Type B pancreatic cell (in vitro differentiated cells): ENCODE results near the gene ANTXR2. TPM values are rescaled to one million over a fixed set of nuclear protein-coding genes. Genes with fewer than 3 reads are reported as not detected.

ENCODE experiments used
- DNase-seq: peaks from one replicate; pipeline ENCODE4 v3.0.0; 2021; ENCODE audit warnings: mixed read lengths; ENCODE audit not compliant: unreplicated experiment; ENCODE audit errors: extremely low spot score
- H3K27ac Mint-ChIP-seq: 2 replicates; pipeline ENCODE4 v1.8.0; 2021; ENCODE audit warnings: mild to moderate bottlenecking, mixed read lengths
- H3K27me3 Mint-ChIP-seq: 2 replicates; pipeline ENCODE4 v1.8.0; 2021; ENCODE audit warnings: mixed read lengths
- H3K36me3 Mint-ChIP-seq: 2 replicates; pipeline ENCODE4 v1.8.0; 2021; ENCODE audit warnings: mixed read lengths
- H3K4me1 Mint-ChIP-seq: one replicate; pipeline ENCODE4 v1.8.0; 2021; ENCODE audit warnings: mixed read lengths; ENCODE audit not compliant: unreplicated experiment
- H3K4me3 Mint-ChIP-seq: 2 replicates; pipeline ENCODE4 v1.8.0; 2021; ENCODE audit warnings: mild to moderate bottlenecking, mixed read lengths
- H3K9me3 Mint-ChIP-seq: 2 replicates; pipeline ENCODE4 v1.8.0; 2021; ENCODE audit warnings: mixed read lengths
- total RNA-seq: library from RNA; stranded (reverse); gene quantifications from 2 replicates; pipeline ENCODE4 v1.2.1, GENCODE V29; 2021; ENCODE audit warnings: low replicate concordance
- TF ChIP-seq, protein P1 (sequence below): fragments of 200-600 bp; sonication (generic); conservative IDR thresholded peaks from 2 replicates; pipeline ENCODE4 v1.5.0; 2021; ENCODE audit warnings: antibody characterized with exemption, mild to moderate bottlenecking

Gene ANTXR2
- total RNA-seq, 1 donor from 2014 or later = 30.4 TPM

DNA sequence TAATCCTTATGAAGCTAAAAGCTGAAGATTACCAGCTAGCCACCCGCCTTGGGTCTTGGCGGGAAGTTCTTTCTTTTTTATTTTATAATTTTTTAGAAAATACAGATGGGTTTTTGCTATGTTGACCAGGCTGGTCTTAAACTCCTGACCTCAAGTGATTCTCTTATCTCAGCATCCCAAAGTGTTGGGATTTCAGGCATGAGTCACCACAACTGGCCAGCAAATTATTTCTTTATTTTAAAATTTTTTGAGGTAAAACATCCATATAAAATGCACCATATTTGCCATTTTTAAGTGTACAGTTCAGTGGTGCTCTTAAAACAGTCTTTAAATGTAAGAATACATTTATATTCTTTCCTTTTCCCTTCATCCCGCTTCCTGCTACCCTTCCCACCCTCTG lies 40.6 kb upstream of the ANTXR2 start:
- Mint-ChIP-seq H3K4me1 (no peaks in the 10 kb centered on the region), H3K9me3 (peaks cover 8% of the 10 kb centered on the region), H3K4me3 (no peak overlapping the region), H3K36me3 (no peaks in the 10 kb centered on the region), H3K27me3 (peaks cover 11% of the 10 kb centered on the region), H3K27ac (no peak overlapping the region)
- no peak for DNase-seq
- TF ChIP-seq, protein P1, sequence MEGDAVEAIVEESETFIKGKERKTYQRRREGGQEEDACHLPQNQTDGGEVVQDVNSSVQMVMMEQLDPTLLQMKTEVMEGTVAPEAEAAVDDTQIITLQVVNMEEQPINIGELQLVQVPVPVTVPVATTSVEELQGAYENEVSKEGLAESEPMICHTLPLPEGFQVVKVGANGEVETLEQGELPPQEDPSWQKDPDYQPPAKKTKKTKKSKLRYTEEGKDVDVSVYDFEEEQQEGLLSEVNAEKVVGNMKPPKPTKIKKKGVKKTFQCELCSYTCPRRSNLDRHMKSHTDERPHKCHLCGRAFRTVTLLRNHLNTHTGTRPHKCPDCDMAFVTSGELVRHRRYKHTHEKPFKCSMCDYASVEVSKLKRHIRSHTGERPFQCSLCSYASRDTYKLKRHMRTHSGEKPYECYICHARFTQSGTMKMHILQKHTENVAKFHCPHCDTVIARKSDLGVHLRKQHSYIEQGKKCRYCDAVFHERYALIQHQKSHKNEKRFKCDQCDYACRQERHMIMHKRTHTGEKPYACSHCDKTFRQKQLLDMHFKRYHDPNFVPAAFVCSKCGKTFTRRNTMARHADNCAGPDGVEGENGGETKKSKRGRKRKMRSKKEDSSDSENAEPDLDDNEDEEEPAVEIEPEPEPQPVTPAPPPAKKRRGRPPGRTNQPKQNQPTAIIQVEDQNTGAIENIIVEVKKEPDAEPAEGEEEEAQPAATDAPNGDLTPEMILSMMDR = no peak

DNA sequence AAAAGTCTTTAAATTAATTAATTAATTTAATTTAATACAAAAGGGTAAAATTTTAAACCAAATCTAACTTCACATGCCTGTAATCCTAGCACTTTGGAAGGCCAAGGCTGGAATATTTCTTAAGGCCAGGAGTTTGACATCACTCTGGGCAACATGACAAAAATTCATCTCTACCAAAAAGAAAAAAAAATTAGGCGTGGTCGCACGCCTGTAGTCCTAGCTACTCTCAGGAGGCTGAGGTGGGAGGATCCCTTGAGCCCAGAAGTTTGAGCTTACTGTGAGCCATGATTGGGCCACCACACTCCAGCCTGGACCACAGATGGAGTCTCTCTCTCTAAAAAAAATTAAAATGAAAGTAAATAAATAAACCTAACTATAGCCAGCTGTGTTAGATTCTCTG lies 39.2 kb upstream of the ANTXR2 start:
- Mint-ChIP-seq H3K27ac (no peak overlapping the region), H3K9me3 (peaks cover 4% of the 10 kb centered on the region), H3K36me3 (no peaks in the 10 kb centered on the region), H3K4me1 (no peaks in the 10 kb centered on the region), H3K4me3 (no peak overlapping the region), H3K27me3 (peaks cover 3% of the 10 kb centered on the region)
- no peak for DNase-seq
- TF ChIP-seq, protein P1 = no peak

DNA sequence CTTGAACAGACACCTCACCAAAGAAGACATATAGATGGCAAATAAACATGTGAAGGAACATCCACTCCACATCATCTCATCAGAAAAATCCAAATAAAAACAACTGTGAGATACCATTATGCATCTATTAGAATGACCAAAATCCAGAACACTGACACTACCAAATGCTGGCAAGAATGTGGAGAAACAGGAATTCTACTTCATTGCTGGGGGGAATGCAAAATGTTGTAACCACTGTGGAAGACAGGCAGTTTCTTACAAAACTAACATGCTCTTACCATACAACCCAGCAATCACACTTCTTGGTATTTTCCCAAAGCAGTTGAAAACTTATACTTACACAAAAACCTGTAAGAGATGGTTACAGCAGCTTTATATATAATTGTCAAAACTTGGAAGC lies 38.2 kb upstream of the ANTXR2 start:
- Mint-ChIP-seq H3K27ac (no peak overlapping the region), H3K27me3 (peaks cover under 1% of the 10 kb centered on the region), H3K36me3 (no peaks in the 10 kb centered on the region), H3K4me3 (no peak overlapping the region), H3K9me3 (peaks cover 6% of the 10 kb centered on the region), H3K4me1 (no peaks in the 10 kb centered on the region)
- no peak for DNase-seq
- TF ChIP-seq, protein P1 = no peak

DNA sequence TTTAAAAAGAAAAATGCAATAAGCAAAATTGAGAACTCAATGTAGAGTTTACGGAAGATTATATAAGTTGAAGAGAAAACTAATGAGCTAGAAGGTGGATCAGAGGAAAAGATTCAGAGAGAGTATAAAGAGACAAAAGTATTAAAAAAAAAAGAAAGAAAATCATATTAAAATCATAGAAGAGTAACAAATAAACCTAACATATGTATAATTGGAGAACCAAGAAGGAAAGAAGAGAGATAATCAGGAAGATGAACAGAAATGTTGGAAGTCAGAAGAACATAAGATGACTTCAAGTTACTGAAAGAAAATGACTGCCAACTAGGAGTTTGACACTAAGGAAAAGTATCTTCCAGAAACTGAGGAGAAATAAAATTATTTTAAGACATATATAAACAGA lies 34.3 kb upstream of the ANTXR2 start:
- DNase-seq = no peak
- no peaks in the 10 kb centered on the region for H3K36me3 Mint-ChIP-seq
- H3K4me1 Mint-ChIP-seq = no peaks in the 10 kb centered on the region
- no peak overlapping the region for H3K4me3 Mint-ChIP-seq
- H3K9me3 Mint-ChIP-seq = peaks cover 6% of the 10 kb centered on the region
- no peaks in the 10 kb centered on the region for H3K27me3 Mint-ChIP-seq
- TF ChIP-seq, protein P1 = no peak
- no peak overlapping the region for H3K27ac Mint-ChIP-seq

DNA sequence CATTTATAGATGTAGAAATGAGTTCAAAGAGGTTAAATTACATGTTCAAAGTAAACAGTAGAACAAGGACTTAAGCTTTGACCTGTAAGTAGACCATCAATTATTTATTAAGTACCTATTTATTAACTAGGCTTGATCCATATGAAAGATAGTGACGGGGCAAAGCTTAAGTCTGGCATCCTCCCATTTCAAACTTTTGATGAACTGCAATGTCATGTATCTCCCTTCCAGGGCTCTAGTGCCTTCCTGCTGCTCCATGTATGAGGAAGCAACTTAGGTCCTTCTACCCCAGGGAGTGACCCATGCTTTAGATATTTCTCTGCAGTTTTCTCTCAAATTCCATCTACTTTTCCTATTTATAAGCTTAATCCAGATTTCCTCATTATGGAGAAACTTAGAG lies 31.9 kb upstream of the ANTXR2 start:
- TF ChIP-seq, protein P1 = no peak
- no peak overlapping the region for H3K27ac Mint-ChIP-seq
- H3K27me3 Mint-ChIP-seq = no peaks in the 10 kb centered on the region
- peaks cover 6% of the 10 kb centered on the region for H3K9me3 Mint-ChIP-seq
- no peak overlapping the region for H3K4me3 Mint-ChIP-seq
- H3K4me1 Mint-ChIP-seq = no peaks in the 10 kb centered on the region
- no peak for DNase-seq
- no peaks in the 10 kb centered on the region for H3K36me3 Mint-ChIP-seq

DNA sequence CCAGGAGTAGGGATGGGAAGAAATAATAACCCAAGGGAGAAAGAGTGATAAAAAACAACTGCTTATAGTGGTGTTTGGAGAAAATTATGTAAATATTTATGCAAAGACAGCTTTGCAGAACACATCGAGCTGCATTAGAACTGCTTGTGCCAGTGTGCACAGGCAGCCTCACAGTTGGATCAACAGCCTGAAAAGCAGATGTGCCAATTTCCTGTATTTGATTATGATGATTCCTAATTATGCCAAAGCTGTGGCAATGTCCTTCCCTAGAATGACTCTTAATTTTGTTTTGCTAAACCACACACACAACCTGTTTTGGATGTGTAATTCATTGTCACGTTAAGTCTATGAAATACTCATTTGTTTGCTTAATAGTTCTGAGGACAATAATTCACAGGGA lies 30.6 kb upstream of the ANTXR2 start:
- no peaks in the 10 kb centered on the region for H3K36me3 Mint-ChIP-seq

More for the DNA sequence above, 30.6 kb upstream of the ANTXR2 start:
- Mint-ChIP-seq H3K4me3 (no peak overlapping the region), H3K27ac (no peak overlapping the region), H3K9me3 (peaks cover 6% of the 10 kb centered on the region), H3K27me3 (no peaks in the 10 kb centered on the region), H3K4me1 (no peaks in the 10 kb centered on the region)
- TF ChIP-seq, protein P1 = no peak
- DNase-seq = no peak
